ENCODE data around the gene UNC5CL.
A peak's percentile ranks its signal among the peaks of the same experiment; 100 is the strongest.

The UNC5CL gene

GRCh38 chr6:41039060-41039998 is at the start of gene UNC5CL:
Gene UNC5CL, minus strand, starts transcription at chr6:41039221. Its CDS starts 4,147 bp downstream, at chr6:41035074.
- peak; percentile 20 to 51 (median 43) for DNase-seq

GRCh38 chr6:41088451-41088850 is 49.4 kb upstream of the UNC5CL start:
- DNase-seq = no peak

GRCh38 chr6:41085182-41085581 is 46.2 kb upstream of the UNC5CL start:
- DNase-seq = no peak

- DNase-seq = no peak
Observed at GRCh38 chr6:41083072-41083471, 44.1 kb upstream of the UNC5CL start.

GRCh38 chr6:41080621-41081020 is 41.6 kb upstream of the UNC5CL start:
- DNase-seq = no peak

GRCh38 chr6:41079080-41079479 is 40.1 kb upstream of the UNC5CL start:
- DNase-seq = no peak

- no peak for DNase-seq
Observed at GRCh38 chr6:41078101-41078500, 39.1 kb upstream of the UNC5CL start.

- no peak for DNase-seq
Observed at GRCh38 chr6:41077536-41077935, 38.5 kb upstream of the UNC5CL start.

GRCh38 chr6:41075651-41076626 is 36.9 kb upstream of the UNC5CL start:
- DNase-seq = no peak

GRCh38 chr6:41074692-41075436 is 35.8 kb upstream of the UNC5CL start:
- DNase-seq = peak in 1 of 3 experiments; percentile 16

GRCh38 chr6:41073968-41074691 is 35.1 kb upstream of the UNC5CL start:
- peak in 2 of 3 experiments; percentile 60 to 76 for DNase-seq

- DNase-seq = peak; percentile 58 to 85 (median 82)
Observed at GRCh38 chr6:41073203-41073967, 34.4 kb upstream of the UNC5CL start.

- no peak for DNase-seq
Observed at GRCh38 chr6:41072836-41073202, 33.8 kb upstream of the UNC5CL start, which contains the start of gene NFYA. Gene NFYA, plus strand, starts transcription at chr6:41072974. Its CDS starts 6,116 bp downstream, at chr6:41079090.

- DNase-seq = peak; percentile 100
Observed at GRCh38 chr6:41071923-41072835, 33.2 kb upstream of the UNC5CL start, which contains the start of gene OARD1. Gene OARD1, minus strand, starts transcription at chr6:41072356. Its CDS starts 722 bp downstream, at chr6:41071634.

GRCh38 chr6:41071501-41071922 is 32.5 kb upstream of the UNC5CL start:
- DNase-seq = no peak

- DNase-seq = peak; percentile 35 to 85 (median 81)
Observed at GRCh38 chr6:41066867-41067304, 27.9 kb upstream of the UNC5CL start.

- no peak for DNase-seq
Observed at GRCh38 chr6:41065550-41066026, 26.6 kb upstream of the UNC5CL start.

GRCh38 chr6:41064841-41065240 is 25.8 kb upstream of the UNC5CL start:
- DNase-seq = no peak

- no peak for DNase-seq
Observed at GRCh38 chr6:41063884-41064285, 24.9 kb upstream of the UNC5CL start.
